NCI-H2227 (cell line): ENCODE data around the gene RELN.

Source experiments
- DNase-seq: peaks from one replicate; lab custom pipeline; 2025; ENCODE audit not compliant: unreplicated experiment; lab: John Stamatoyannopoulos, UW

RELN gene

GRCh38 chr7:103689255-103689654, 300.2 kb downstream of the RELN start:
- peak; percentile 73 for DNase-seq

GRCh38 chr7:103687951-103688350, 301.5 kb downstream of the RELN start:
- no peak for DNase-seq

GRCh38 chr7:103687272-103687671, 302.2 kb downstream of the RELN start:
- DNase-seq = no peak

- DNase-seq = no peak
These were observed 302.7 kb downstream of the RELN start for GRCh38 chr7:103686763-103687162.

- peak; percentile 12 for DNase-seq
These were observed 303.4 kb downstream of the RELN start for GRCh38 chr7:103686064-103686463.

GRCh38 chr7:103685646-103686045, 303.8 kb downstream of the RELN start:
- DNase-seq = no peak

- no peak for DNase-seq
These were observed 306.1 kb downstream of the RELN start for GRCh38 chr7:103683348-103683747.

GRCh38 chr7:103680161-103681144, 309.0 kb downstream of the RELN start:
- no peak for DNase-seq

- DNase-seq = no peak
These were observed 310.0 kb downstream of the RELN start for GRCh38 chr7:103679151-103680132.

- no peak for DNase-seq
These were observed 321.0 kb downstream of the RELN start for GRCh38 chr7:103668279-103668941.

GRCh38 chr7:103666326-103666725, 323.1 kb downstream of the RELN start:
- no peak for DNase-seq

GRCh38 chr7:103664577-103664976, 324.9 kb downstream of the RELN start:
- no peak for DNase-seq

- DNase-seq = no peak
These were observed 328.7 kb downstream of the RELN start for GRCh38 chr7:103660455-103661371.

GRCh38 chr7:103658055-103659005, 331.1 kb downstream of the RELN start:
- DNase-seq = no peak

GRCh38 chr7:103657474-103657894, 332.0 kb downstream of the RELN start:
- no peak for DNase-seq

- DNase-seq = no peak
These were observed 333.2 kb downstream of the RELN start for GRCh38 chr7:103656221-103656620.

GRCh38 chr7:103651593-103652377, 337.7 kb downstream of the RELN start:
- DNase-seq = peak; percentile 39

GRCh38 chr7:103649052-103649451, 340.4 kb downstream of the RELN start:
- no peak for DNase-seq
